Neuronal stem cell (in vitro differentiated cells): ENCODE results near the gene FHIT.

Source experiments
- DNase-seq: peaks from one replicate; pipeline ENCODE4 v3.0.0-alpha.2; 2013; ENCODE audit warnings: low spot score
- H2AFZ ChIP-seq: one replicate; pipeline ENCODE4 v1.6.1; 2013; ENCODE audit warnings: mild to moderate bottlenecking, low read length, inconsistent platforms
- H2AK5ac ChIP-seq: 2 replicates; pipeline ENCODE4 v1.6.1; 2013; ENCODE audit warnings: low read depth, mild to moderate bottlenecking, inconsistent platforms, low read length, moderate library complexity, mixed read lengths
- H2BK120ac ChIP-seq: 2 replicates; pipeline ENCODE4 v1.6.1; 2013; ENCODE audit warnings: low read depth, mild to moderate bottlenecking, inconsistent platforms, low read length, moderate library complexity, mixed read lengths
- H2BK12ac ChIP-seq: one replicate; pipeline ENCODE4 v1.6.1; 2013; ENCODE audit warnings: low read length, inconsistent platforms
- H2BK15ac ChIP-seq: 2 replicates; pipeline ENCODE4 v1.6.1; 2013; ENCODE audit warnings: mild to moderate bottlenecking, low read length, inconsistent platforms, mixed read lengths
- H2BK5ac ChIP-seq: one replicate; pipeline ENCODE4 v1.6.1; 2013; ENCODE audit warnings: inconsistent platforms, mild to moderate bottlenecking, low read length, moderate library complexity
- H3K14ac ChIP-seq: one replicate; pipeline ENCODE4 v1.6.1; 2013; ENCODE audit warnings: low read length, inconsistent platforms
- H3K18ac ChIP-seq: 2 replicates; pipeline ENCODE4 v1.6.1; 2013; ENCODE audit warnings: low read length, inconsistent platforms
- H3K23ac ChIP-seq: 2 replicates; pipeline ENCODE4 v1.6.1; 2013; ENCODE audit warnings: low read depth, mild to moderate bottlenecking, mixed read lengths, low read length, inconsistent platforms; ENCODE audit not compliant: poor library complexity
- H3K27ac ChIP-seq: replicated peaks from 3 replicates; pipeline ENCODE4 v1.5.1; 2013; ENCODE audit warnings: low read length, inconsistent platforms
- H3K27me3 ChIP-seq, 3 experiments: 2 replicates each; pipeline ENCODE4 v1.6.1; 2013; ENCODE audit warnings: low read length in 3 of 3, mild to moderate bottlenecking in 2 of 3, inconsistent platforms in 1 of 3, low read depth in 1 of 3, mixed read lengths in 1 of 3, moderate library complexity in 1 of 3; ENCODE audit not compliant: control insufficient read depth in 3 of 3, insufficient read depth in 3 of 3
- H3K36me3 ChIP-seq, 2 donors: replicated peaks in 1 of 2; 2 replicates each; pipeline ENCODE4 v1.6.1; 2013; ENCODE audit warnings: low read length in 2 of 2; ENCODE audit not compliant: control insufficient read depth in 2 of 2, insufficient read depth in 2 of 2
- H3K4ac ChIP-seq: 2 replicates; pipeline ENCODE4 v1.6.1; 2013; ENCODE audit warnings: inconsistent platforms, mild to moderate bottlenecking, low read length, moderate library complexity
- H3K4me1 ChIP-seq, 2 donors: 1 replicate in 1 of 2; 2 replicates in 1 of 2; pipeline ENCODE4 v1.6.1; 2013; ENCODE audit warnings: low read length in 2 of 2, low read depth in 1 of 2; ENCODE audit not compliant: control insufficient read depth in 2 of 2, insufficient read depth in 1 of 2
- H3K4me2 ChIP-seq: one replicate; pipeline ENCODE4 v1.6.1; 2013; ENCODE audit warnings: mild to moderate bottlenecking, low read length, inconsistent platforms; ENCODE audit not compliant: insufficient read depth, poor library complexity, severe bottlenecking
- H3K4me3 ChIP-seq, 2 donors: 2 replicates each; pipeline ENCODE4 v1.5.1; 2013; ENCODE audit warnings: low read length in 2 of 2, mild to moderate bottlenecking in 2 of 2, inconsistent platforms in 1 of 2, moderate library complexity in 1 of 2
- H3K79me1 ChIP-seq: one replicate; pipeline ENCODE4 v1.6.1; 2013; ENCODE audit warnings: low read depth, mild to moderate bottlenecking, inconsistent platforms, low read length, moderate library complexity
- H3K9ac ChIP-seq: one replicate; pipeline ENCODE4 v1.6.1; 2013; ENCODE audit warnings: mild to moderate bottlenecking, low read depth, low read length, inconsistent platforms; ENCODE audit not compliant: poor library complexity
- H3K9me3 ChIP-seq, 2 donors: replicated peaks in 1 of 2; 2 replicates each; pipeline versions ENCODE3 to v1.6.1; 2013; ENCODE audit warnings: low read length in 2 of 2, mild to moderate bottlenecking in 2 of 2, inconsistent platforms in 1 of 2, low read depth in 1 of 2, mixed read lengths in 1 of 2, moderate library complexity in 1 of 2; ENCODE audit not compliant: control insufficient read depth in 2 of 2, insufficient read depth in 1 of 2
- H4K8ac ChIP-seq: one replicate; pipeline ENCODE4 v1.6.1; 2013; ENCODE audit warnings: low read depth, mild to moderate bottlenecking, inconsistent platforms, low read length, moderate library complexity
- H4K91ac ChIP-seq: one replicate; pipeline ENCODE4 v1.6.1; 2013; ENCODE audit warnings: low read length, low read depth, mild to moderate bottlenecking, inconsistent platforms; ENCODE audit not compliant: poor library complexity
- WGBS, 2 donors: extraction: QIAGEN DNeasy Blood & Tissue Kit; methylation state at CpG; one replicate each; pipeline ENCODE4 v1.1.7; 2013; ENCODE audit warnings: missing lambda C conversion rate in 2 of 2, mixed read lengths in 1 of 2; ENCODE audit not compliant: insufficient read length in 2 of 2, insufficient replicate concordance in 1 of 2; ENCODE audit errors: extremely low coverage in 2 of 2; 5-methylcytosine and 5-hydroxymethylcytosine counted together

FHIT gene

DNA sequence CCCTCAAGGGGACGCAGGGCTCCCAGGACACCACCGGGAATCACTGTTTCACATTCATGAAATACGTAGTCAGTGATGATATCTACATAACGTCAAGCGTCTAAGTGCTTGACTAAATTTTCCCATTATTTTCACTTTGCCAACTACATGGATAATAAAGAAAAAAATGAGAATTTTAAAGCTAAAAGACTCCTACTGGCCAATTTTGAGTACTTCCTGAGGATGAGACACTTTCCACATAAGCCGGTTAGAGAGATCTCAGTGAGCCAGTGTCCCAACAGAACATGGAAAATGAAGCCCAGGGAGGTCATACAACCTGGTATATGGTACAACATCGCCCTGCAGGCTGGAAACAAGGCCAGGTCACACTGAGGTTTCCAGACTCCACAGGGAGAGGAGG is 928.1 kb downstream of the FHIT start:
- WGBS, 2 donors: no CpG with 5 or more reads among the region's 7 CpGs
- Histone ChIP-seq H4K91ac (no peak overlapping the region), H2BK5ac (no peak overlapping the region), H2BK120ac (no peak overlapping the region), H3K9me3 (no peaks in the 10 kb centered on the region), H2BK12ac (no peak overlapping the region), H2BK15ac (no peak overlapping the region), H3K27me3 (no peaks in the 10 kb centered on the region), H3K79me1 (no peaks in the 10 kb centered on the region), H3K9ac (no peak overlapping the region), H4K8ac (no peak overlapping the region), H2AK5ac (no peak overlapping the region), H2AFZ (no peak overlapping the region), H3K4me3 (no peak overlapping the region), H3K27ac (no peak overlapping the region), H3K4me1 (peaks cover 0 to 5% of the 10 kb centered on the region in 2 donors), H3K36me3 (no peaks in the 10 kb centered on the region), H3K23ac (no peak overlapping the region), H3K4me2 (no peak overlapping the region), H3K14ac (no peak overlapping the region), H3K18ac (no peak overlapping the region), H3K4ac (no peak overlapping the region)
- no peak for DNase-seq

DNA sequence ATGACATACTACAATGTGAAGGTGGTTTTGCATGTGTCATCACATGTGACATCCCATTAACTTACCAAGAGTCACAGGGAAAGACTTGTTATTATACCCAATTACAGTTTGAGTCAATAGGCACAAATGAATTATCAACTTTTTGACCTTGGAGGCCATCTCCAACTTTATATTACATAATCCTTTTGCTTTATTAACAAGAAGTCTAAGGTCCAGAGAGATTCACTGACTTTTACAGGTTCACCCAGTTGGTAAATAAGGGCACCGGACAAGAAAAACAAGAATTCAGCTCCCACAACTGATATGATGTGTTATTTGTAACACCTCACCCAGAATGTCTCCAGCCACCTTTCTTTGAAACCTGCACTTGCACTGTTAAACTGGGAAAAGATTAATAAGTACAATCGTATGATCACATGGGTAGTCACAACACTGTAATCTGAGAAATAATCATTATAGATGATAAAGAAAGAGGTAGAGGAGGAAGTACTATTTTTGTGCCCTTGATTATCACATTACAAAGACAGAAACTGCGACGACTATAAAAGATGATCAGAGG is 928.9 kb downstream of the FHIT start:
- Histone ChIP-seq H3K9me3 (no peaks in the 10 kb centered on the region), H3K4me2 (no peak overlapping the region), H2BK5ac (no peak overlapping the region), H3K4ac (no peak overlapping the region), H3K9ac (no peak overlapping the region), H3K27ac (no peak overlapping the region), H3K27me3 (no peaks in the 10 kb centered on the region), H3K36me3 (no peaks in the 10 kb centered on the region), H2AK5ac (no peak overlapping the region), H2BK15ac (no peak overlapping the region), H3K23ac (no peak overlapping the region), H4K91ac (no peak overlapping the region), H3K4me3 (no peak overlapping the region), H3K14ac (no peak overlapping the region), H2AFZ (no peak overlapping the region), H3K79me1 (no peaks in the 10 kb centered on the region), H3K18ac (no peak overlapping the region), H2BK120ac (no peak overlapping the region), H2BK12ac (no peak overlapping the region), H3K4me1 (peaks cover 0 to 5% of the 10 kb centered on the region in 2 donors), H4K8ac (no peak overlapping the region)
- DNase-seq: no peak
- no CpG with 5 or more reads among the region's 4 CpGs for WGBS, 2 donors

DNA sequence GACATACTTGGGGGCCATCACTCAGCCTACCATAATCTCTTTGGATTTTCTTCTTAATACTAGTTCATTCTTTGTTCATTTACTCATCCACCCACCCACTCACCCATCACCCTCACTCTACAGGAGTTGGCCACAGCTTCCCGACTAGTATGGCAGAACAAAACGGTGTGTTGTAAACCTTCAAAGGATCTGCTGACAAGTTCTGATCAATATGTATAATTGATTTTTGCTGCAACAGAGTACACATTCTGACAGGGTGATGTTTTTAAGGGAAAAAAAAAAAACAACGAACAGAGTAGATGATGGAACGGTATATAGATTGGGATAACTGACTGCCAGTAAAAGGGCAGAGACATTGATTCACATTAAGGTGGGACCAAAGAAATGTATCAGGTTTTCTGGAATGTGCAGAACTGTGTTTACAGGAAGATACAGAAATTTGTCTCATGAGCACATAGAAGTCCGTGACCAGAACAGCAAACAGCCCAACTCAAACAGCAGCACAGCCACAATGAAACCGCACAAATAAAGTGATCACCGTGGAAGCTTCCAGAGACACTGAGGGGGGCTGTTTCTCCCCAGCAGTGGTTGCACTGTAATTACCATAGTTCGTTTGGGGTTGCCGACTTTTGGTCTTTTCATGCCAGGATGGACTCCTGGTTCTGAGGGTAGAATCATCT is 931.9 kb downstream of the FHIT start:
- Histone ChIP-seq H3K14ac (no peak overlapping the region), H4K8ac (no peak overlapping the region), H2BK12ac (no peak overlapping the region), H3K4me1 (peaks cover 0 to 2% of the 10 kb centered on the region in 2 donors), H3K36me3 (no peaks in the 10 kb centered on the region), H3K27ac (no peak overlapping the region), H3K4me3 (no peak overlapping the region), H3K4ac (no peak overlapping the region), H2BK120ac (no peak overlapping the region), H2BK15ac (no peak overlapping the region), H3K4me2 (no peak overlapping the region), H3K23ac (no peak overlapping the region), H2BK5ac (no peak overlapping the region), H2AFZ (no peak overlapping the region), H2AK5ac (no peak overlapping the region), H3K18ac (no peak overlapping the region), H4K91ac (no peak overlapping the region), H3K27me3 (no peaks in the 10 kb centered on the region), H3K9me3 (no peaks in the 10 kb centered on the region), H3K9ac (no peak overlapping the region), H3K79me1 (no peaks in the 10 kb centered on the region)
- DNase-seq: no peak
- WGBS, 2 donors: no CpG with 5 or more reads among the region's 9 CpGs

GRCh38 chr3:60316121-60316797 is 935.0 kb downstream of the FHIT start:
- Histone ChIP-seq H4K8ac (no peak overlapping the region), H2AFZ (no peak overlapping the region), H3K4me3 (no peak overlapping the region), H3K27me3 (no peaks in the 10 kb centered on the region), H4K91ac (no peak overlapping the region), H2BK15ac (no peak overlapping the region), H3K9me3 (no peaks in the 10 kb centered on the region), H3K23ac (no peak overlapping the region), H2BK12ac (no peak overlapping the region), H3K36me3 (no peaks in the 10 kb centered on the region), H3K4me2 (no peak overlapping the region), H3K79me1 (no peaks in the 10 kb centered on the region), H3K4me1 (no peaks in the 10 kb centered on the region), H3K4ac (no peak overlapping the region), H3K18ac (no peak overlapping the region), H2AK5ac (no peak overlapping the region), H3K27ac (no peak overlapping the region), H2BK120ac (no peak overlapping the region), H2BK5ac (no peak overlapping the region), H3K14ac (no peak overlapping the region), H3K9ac (no peak overlapping the region)
- DNase-seq: no peak
